Glutamatergic neuron (in vitro differentiated cells): ENCODE results near the gene DIPK1B. TPM values are rescaled to one million over a fixed set of nuclear protein-coding genes. Genes with fewer than 3 reads are reported as not detected.

ENCODE experiments used
- DNase-seq: peaks from one replicate; pipeline ENCODE4 v3.0.0; 2022
- H3K27ac Mint-ChIP-seq: one replicate; pipeline ENCODE4 v1.8.0; 2020; ENCODE audit warnings: mild to moderate bottlenecking, mixed read lengths, inconsistent platforms; ENCODE audit not compliant: unreplicated experiment
- H3K27me3 Mint-ChIP-seq: one replicate; pipeline ENCODE4 v1.8.0; 2020; ENCODE audit warnings: mild to moderate bottlenecking, moderate library complexity, mixed read lengths, inconsistent platforms; ENCODE audit not compliant: unreplicated experiment
- H3K36me3 Mint-ChIP-seq: one replicate; pipeline ENCODE4 v1.8.0; 2020; ENCODE audit warnings: mild to moderate bottlenecking, mixed read lengths, inconsistent platforms; ENCODE audit not compliant: unreplicated experiment
- H3K4me1 Mint-ChIP-seq: one replicate; pipeline ENCODE4 v1.8.0; 2020; ENCODE audit warnings: mild to moderate bottlenecking, low read depth, mixed read lengths, inconsistent platforms; ENCODE audit not compliant: unreplicated experiment
- H3K4me3 Mint-ChIP-seq: one replicate; pipeline ENCODE4 v1.8.0; 2020; ENCODE audit warnings: mild to moderate bottlenecking, mixed read lengths, inconsistent platforms; ENCODE audit not compliant: unreplicated experiment
- H3K9me3 Mint-ChIP-seq: one replicate; pipeline ENCODE4 v1.8.0; 2020; ENCODE audit warnings: mild to moderate bottlenecking, moderate library complexity, mixed read lengths, inconsistent platforms; ENCODE audit not compliant: unreplicated experiment
- total RNA-seq: library from RNA; stranded (reverse); fragmentation: NEBNext Ultra II Directional; extraction: Animal tissue kit (Norgen Biotek cat#: 25700); gene quantifications from one replicate; pipeline ENCODE4 v1.2.1, GENCODE V29; 2021; ENCODE audit not compliant: unreplicated experiment
- TF ChIP-seq, protein P1 (sequence below): fragments of 200-600 bp; sonication (generic); IDR thresholded peaks from one replicate; pipeline ENCODE4 v1.5.0; 2021; ENCODE audit not compliant: partially characterized antibody, unreplicated experiment

The DIPK1B gene
- total RNA-seq, 1 donor from 2014 or later: 71.3 TPM

DNA sequence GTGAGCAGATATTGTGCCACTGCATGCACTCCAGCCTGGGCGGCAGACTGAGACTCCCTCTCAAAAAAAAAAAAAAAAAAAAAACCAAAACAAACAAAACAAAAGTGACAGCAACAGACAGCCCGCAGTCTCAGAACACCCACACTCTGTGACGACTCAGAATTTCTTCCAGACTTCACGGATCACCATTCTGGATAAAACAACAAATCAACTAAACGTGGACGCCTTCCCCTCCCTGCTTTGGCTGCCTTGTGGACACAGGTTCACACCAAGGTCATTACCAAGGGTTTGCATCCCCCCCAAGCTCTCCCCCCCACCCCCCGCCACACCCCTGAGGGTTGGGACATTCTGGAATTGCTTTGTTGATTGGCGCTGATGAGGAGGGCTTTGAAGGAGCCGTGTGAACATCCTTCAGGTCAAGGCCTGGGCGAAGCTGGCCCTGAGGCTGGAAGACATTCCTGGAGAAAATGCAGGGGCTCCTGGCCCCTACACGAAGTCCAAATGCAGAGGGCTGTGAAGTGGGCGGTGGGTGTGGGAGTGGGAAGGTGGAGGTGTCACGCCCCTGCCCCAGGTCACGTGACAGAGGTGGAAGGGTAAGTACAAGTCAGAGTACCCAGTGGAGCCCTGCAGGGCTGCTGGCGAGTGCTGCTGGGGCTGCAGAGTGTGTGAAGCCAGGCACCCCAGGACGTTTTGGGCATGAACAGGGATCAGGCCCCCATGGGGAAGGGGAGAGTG is 20.2 kb downstream of the DIPK1B start:
- Mint-ChIP-seq H3K4me3 (no peak overlapping the region), H3K36me3 (no peaks in the 10 kb centered on the region), H3K27me3 (peaks cover 2% of the 10 kb centered on the region), H3K27ac (no peak overlapping the region), H3K4me1 (no peaks in the 10 kb centered on the region), H3K9me3 (peaks cover 6% of the 10 kb centered on the region)
- DNase-seq: no peak
- TF ChIP-seq, protein P1, sequence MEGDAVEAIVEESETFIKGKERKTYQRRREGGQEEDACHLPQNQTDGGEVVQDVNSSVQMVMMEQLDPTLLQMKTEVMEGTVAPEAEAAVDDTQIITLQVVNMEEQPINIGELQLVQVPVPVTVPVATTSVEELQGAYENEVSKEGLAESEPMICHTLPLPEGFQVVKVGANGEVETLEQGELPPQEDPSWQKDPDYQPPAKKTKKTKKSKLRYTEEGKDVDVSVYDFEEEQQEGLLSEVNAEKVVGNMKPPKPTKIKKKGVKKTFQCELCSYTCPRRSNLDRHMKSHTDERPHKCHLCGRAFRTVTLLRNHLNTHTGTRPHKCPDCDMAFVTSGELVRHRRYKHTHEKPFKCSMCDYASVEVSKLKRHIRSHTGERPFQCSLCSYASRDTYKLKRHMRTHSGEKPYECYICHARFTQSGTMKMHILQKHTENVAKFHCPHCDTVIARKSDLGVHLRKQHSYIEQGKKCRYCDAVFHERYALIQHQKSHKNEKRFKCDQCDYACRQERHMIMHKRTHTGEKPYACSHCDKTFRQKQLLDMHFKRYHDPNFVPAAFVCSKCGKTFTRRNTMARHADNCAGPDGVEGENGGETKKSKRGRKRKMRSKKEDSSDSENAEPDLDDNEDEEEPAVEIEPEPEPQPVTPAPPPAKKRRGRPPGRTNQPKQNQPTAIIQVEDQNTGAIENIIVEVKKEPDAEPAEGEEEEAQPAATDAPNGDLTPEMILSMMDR: no peak

DNA sequence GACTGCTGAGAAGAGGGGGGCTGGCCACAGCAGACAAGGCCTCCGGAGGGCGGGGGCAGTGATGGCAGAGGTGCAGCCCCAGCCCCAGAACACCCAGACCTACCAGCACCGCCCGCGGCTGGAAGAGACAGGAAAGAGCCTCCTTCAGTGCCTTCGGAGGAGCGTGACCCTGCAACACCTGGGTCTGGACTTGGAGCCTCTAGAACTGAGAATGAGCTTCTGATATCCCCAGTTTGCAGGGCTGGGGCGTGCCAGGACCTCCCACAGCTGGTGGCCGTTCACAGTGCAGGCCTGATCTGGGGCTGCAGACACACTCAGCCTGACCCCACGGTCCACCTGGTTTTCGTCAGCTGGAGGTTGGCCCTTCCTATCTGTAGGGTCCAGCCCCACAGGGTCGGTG is 21.2 kb downstream of the DIPK1B start:
- TF ChIP-seq, protein P1: no peak
- peaks cover 7% of the 10 kb centered on the region for H3K9me3 Mint-ChIP-seq
- H3K27ac Mint-ChIP-seq: no peak overlapping the region
- no peaks in the 10 kb centered on the region for H3K4me1 Mint-ChIP-seq
- H3K27me3 Mint-ChIP-seq: peaks cover 2% of the 10 kb centered on the region
- H3K36me3 Mint-ChIP-seq: no peaks in the 10 kb centered on the region
- H3K4me3 Mint-ChIP-seq: no peak overlapping the region
- DNase-seq: no peak

DNA sequence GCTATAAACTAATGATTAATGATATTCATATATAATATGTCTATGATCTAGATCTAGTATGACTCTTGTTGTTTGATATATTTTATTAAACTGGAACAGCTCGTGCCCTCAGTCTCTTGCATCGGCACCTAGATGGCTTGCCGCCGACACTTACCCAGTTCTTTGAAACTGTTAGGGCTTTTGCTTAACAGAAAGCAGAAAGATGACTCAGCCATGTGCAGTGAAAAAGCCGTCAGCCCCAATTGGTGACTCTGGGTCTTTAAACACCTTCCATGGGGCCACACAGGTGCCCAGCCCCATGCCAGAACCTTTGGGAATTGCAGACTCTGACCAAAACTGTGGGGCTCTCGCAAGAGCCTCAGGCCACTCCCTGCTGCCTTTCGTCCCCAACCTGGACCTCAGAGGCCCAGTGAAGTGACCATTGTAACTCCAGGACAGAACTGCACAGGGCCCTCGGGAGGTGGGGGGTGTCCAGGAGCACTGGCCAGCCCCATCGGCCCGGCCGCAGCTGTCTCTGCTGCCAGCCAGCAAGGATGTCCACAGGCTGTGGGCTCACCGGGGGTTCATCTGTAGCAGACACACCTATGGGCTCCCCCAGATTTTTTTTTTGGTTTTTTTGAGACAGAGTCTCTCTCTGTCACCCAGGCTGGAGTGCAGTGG is 22.6 kb downstream of the DIPK1B start:
- Mint-ChIP-seq H3K36me3 (no peaks in the 10 kb centered on the region), H3K9me3 (peaks cover 6% of the 10 kb centered on the region), H3K27me3 (peaks cover 2% of the 10 kb centered on the region), H3K27ac (no peak overlapping the region), H3K4me3 (no peak overlapping the region), H3K4me1 (no peaks in the 10 kb centered on the region)
- DNase-seq: no peak
- TF ChIP-seq, protein P1: no peak

DNA sequence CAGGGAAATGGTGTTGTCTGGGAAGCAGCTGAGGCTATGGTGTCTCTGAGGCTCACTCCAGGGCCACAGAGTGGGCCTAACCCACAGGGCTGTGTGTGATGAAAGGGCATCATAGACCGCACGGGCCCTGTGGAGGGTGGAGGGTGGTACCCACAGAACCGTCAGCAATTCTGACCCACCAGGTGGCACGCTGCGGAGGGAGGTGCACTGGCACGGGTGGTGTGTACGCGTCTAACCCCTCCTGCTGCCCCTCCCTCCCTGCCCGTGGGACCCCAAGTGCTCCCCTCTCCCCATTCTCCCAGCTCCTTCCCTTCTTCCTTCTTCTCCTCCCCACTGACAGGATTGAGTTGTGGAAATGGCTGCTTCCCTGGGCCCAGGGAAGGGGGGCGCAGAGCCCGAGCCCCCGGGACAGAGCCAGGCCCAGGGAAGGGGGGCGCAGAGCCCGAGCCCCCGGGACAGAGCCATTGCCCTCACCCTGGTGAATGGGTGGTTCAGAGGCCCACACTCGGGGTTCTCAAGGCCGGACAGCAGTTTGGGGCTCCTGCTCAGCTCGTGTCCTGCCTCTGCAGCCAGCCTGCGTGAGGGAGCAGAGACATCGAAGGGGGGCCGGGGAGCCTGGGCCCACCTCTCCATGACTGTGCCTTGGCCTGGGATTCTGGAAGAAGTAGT is 23.6 kb downstream of the DIPK1B start:
- Mint-ChIP-seq H3K4me3 (no peak overlapping the region), H3K36me3 (no peaks in the 10 kb centered on the region), H3K4me1 (no peaks in the 10 kb centered on the region), H3K27me3 (no peaks in the 10 kb centered on the region), H3K9me3 (peaks cover 6% of the 10 kb centered on the region), H3K27ac (no peak overlapping the region)
- TF ChIP-seq, protein P1: no peak
- no peak for DNase-seq
